Neural progenitor cell (in vitro differentiated cells): ENCODE measurements around the gene BIRC6.

Experiments
- CTCF ChIP-seq: fragments of 200-600 bp; sonication (generic); IDR thresholded peaks from 2 replicates; pipeline ENCODE4 v1.5.1; 2017; ENCODE audit warnings: antibody characterized with exemption, mild to moderate bottlenecking
- EZH2phosphoT487 ChIP-seq: fragments of 200-600 bp; sonication (generic); IDR thresholded peaks from 2 replicates; pipeline ENCODE4 v1.6.1; 2017; ENCODE audit warnings: antibody characterized with exemption

- TF ChIP-seq CTCF, result no peak
- TF ChIP-seq EZH2phosphoT487, result no peak
These were observed 158.1 kb downstream of the BIRC6 start for GRCh38 chr2:32514946-32515345.
